Mucosa of rectum (tissue), 2 donors: ENCODE results near the gene TMBIM4.

Source experiments
- H3K27ac ChIP-seq, 2 donors: one replicate each; pipeline ENCODE4 v1.7.0; 2013; ENCODE audit warnings: inconsistent platforms in 2 of 2, low read depth in 2 of 2, low read length in 2 of 2
- H3K27me3 ChIP-seq, 2 donors: one replicate each; pipeline ENCODE4 v1.7.0; 2013; ENCODE audit warnings: low read length in 2 of 2; ENCODE audit not compliant: control insufficient read depth in 2 of 2, insufficient read depth in 2 of 2
- H3K36me3 ChIP-seq, 2 donors: one replicate each; pipeline ENCODE4 v1.7.0; 2013; ENCODE audit warnings: low read length in 2 of 2; ENCODE audit not compliant: control insufficient read depth in 2 of 2, insufficient read depth in 2 of 2
- H3K4me1 ChIP-seq, 2 donors: one replicate each; pipeline ENCODE4 v1.7.0; 2013; ENCODE audit warnings: low read length in 2 of 2, mild to moderate bottlenecking in 1 of 2; ENCODE audit not compliant: control insufficient read depth in 2 of 2, insufficient read depth in 2 of 2
- H3K4me3 ChIP-seq, 2 donors: one replicate each; pipeline ENCODE4 v1.7.0; 2013; ENCODE audit warnings: low read length in 2 of 2
- H3K9ac ChIP-seq, 2 donors: one replicate each; pipeline ENCODE4 v1.7.0; 2013; ENCODE audit warnings: low read length in 2 of 2, low read depth in 1 of 2, mild to moderate bottlenecking in 1 of 2
- H3K9me3 ChIP-seq, 2 donors: one replicate each; pipeline ENCODE4 v1.7.0; 2013; ENCODE audit warnings: low read length in 2 of 2; ENCODE audit not compliant: control insufficient read depth in 2 of 2
- donor health status: healthy.
- donor health status: Normal muscosa, but diverticular disease.

The TMBIM4 gene

DNA sequence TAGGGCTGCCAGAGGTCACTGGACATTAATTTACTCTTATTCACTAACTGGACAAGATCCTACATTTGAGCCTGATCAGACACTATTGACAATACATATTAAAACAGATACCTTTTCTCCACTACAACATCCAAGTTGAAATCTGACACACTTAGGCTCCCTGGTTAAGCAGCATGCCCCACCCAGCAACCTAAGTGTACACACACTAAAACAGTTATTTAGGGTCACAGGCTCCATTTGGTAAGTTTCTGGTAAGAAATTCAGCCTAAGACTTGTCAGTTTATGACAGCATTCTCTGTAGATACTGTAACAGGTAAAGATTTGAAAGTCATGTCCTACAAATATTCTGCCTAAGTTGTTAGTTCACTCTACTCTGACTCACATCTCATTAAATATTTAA lies 27.0 kb downstream of the TMBIM4 start:
- H3K4me1 ChIP-seq = peaks cover 0 to 3% of the 10 kb centered on the region in 2 donors
- H3K27me3 ChIP-seq = no peaks in the 10 kb centered on the region
- peaks cover 43 to 52% of the 10 kb centered on the region in 2 donors for H3K36me3 ChIP-seq
- peaks cover 5 to 10% of the 10 kb centered on the region in 2 donors for H3K9me3 ChIP-seq
- H3K9ac ChIP-seq = no peak overlapping the region
- no peak overlapping the region for H3K4me3 ChIP-seq
- H3K27ac ChIP-seq = no peak overlapping the region

DNA sequence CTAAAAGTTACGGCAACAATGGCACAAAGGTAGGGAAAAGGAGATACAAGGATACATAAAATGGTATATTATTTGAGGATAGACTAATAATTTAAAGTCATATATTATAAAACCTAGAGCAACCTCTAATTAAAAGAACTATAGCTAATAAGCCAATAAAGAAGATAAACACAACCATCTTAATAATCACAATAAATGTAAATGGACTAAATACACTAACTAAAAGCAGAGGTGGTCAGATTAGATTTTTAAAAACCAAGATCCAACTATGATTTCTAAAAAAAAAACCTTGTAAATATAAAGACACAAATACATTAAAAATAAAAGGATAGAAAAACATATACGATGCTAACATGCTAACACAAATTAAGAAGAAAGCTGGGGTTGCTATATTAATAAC lies 28.5 kb downstream of the TMBIM4 start:
- no peaks in the 10 kb centered on the region for H3K27me3 ChIP-seq
- peaks cover 45 to 59% of the 10 kb centered on the region in 2 donors for H3K36me3 ChIP-seq
- peaks cover 5 to 10% of the 10 kb centered on the region in 2 donors for H3K9me3 ChIP-seq
- peaks cover 0 to 3% of the 10 kb centered on the region in 2 donors for H3K4me1 ChIP-seq
- H3K9ac ChIP-seq = no peak overlapping the region
- no peak overlapping the region for H3K27ac ChIP-seq
- H3K4me3 ChIP-seq = no peak overlapping the region

GRCh38 chr12:66140731-66141130 lies 29.1 kb downstream of the TMBIM4 start:
- Histone ChIP-seq H3K36me3 (peaks cover 48 to 61% of the 10 kb centered on the region in 2 donors), H3K9ac (no peak overlapping the region), H3K27me3 (no peaks in the 10 kb centered on the region), H3K4me1 (peaks cover 0 to 3% of the 10 kb centered on the region in 2 donors), H3K9me3 (peaks cover 5 to 10% of the 10 kb centered on the region in 2 donors), H3K27ac (no peak overlapping the region), H3K4me3 (no peak overlapping the region)

DNA sequence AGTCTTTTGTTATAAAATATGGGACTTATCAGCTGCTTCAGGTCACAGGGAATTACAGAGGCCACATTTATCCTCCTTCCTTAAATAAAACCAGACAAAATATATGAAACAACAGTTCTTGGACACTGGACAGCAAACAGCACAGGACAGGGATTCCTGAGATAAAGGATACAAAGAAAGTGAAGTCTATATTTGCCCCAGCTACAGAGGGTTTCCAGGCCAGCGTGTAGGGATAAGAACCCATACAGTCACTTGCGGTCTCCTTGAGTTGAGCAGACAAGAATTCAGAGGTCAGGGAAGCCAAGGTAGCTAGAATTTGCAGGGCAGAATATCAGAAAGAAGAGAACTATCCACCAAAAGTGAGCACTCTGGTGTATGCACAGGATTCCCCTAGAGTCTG lies 30.5 kb downstream of the TMBIM4 start:
- Histone ChIP-seq H3K9ac (no peak overlapping the region), H3K9me3 (peaks cover 5 to 10% of the 10 kb centered on the region in 2 donors), H3K27me3 (no peaks in the 10 kb centered on the region), H3K27ac (no peak overlapping the region), H3K4me1 (no peaks in the 10 kb centered on the region), H3K4me3 (no peak overlapping the region), H3K36me3 (peaks cover 48 to 59% of the 10 kb centered on the region in 2 donors)

DNA sequence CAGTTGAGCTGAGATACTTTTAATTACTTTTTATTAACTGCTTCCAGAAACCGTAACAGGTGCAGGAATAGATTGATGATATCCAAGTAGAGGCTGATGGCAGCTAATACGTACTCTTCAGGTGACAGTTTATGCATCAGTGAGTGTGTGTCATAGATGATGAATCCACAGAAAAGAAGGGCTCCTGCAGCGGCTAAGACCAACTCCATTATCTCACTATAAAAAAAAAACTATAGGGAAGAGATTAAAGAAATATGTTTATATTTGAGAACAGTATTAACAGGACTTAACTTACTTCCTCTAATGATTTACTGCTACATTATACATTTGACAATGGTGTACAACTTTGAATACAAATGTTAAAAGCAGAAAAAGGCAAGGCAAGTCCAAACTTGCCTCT lies 31.9 kb downstream of the TMBIM4 start:
- no peak overlapping the region for H3K4me3 ChIP-seq
- no peak overlapping the region for H3K9ac ChIP-seq
- no peaks in the 10 kb centered on the region for H3K27me3 ChIP-seq
- H3K9me3 ChIP-seq = peaks cover 5 to 10% of the 10 kb centered on the region in 2 donors
- no peaks in the 10 kb centered on the region for H3K4me1 ChIP-seq
- H3K36me3 ChIP-seq = peaks cover 44 to 46% of the 10 kb centered on the region in 2 donors
- no peak overlapping the region for H3K27ac ChIP-seq

GRCh38 chr12:66132408-66132807 lies 37.4 kb downstream of the TMBIM4 start:
- Histone ChIP-seq H3K27ac (no peak overlapping the region), H3K27me3 (no peaks in the 10 kb centered on the region), H3K36me3 (peaks cover 11 to 23% of the 10 kb centered on the region in 2 donors), H3K4me1 (peaks cover 3 to 11% of the 10 kb centered on the region in 2 donors), H3K4me3 (no peak overlapping the region), H3K9ac (no peak overlapping the region), H3K9me3 (no peaks in the 10 kb centered on the region)

- Histone ChIP-seq H3K27ac (peak overlapping the region; percentile 85 to 87), H3K9me3 (no peaks in the 10 kb centered on the region), H3K27me3 (no peaks in the 10 kb centered on the region), H3K4me3 (peak overlapping the region; percentile 96 to 99), H3K4me1 (peaks cover 3 to 11% of the 10 kb centered on the region in 2 donors), H3K9ac (peak overlapping the region; percentile 82 to 89), H3K36me3 (peaks cover 13 to 19% of the 10 kb centered on the region in 2 donors)
Measured at GRCh38 chr12:66131067-66131688, 38.6 kb downstream of the TMBIM4 start.

GRCh38 chr12:66130267-66131066 lies 39.3 kb downstream of the TMBIM4 start, which contains the start of gene LLPH:
Gene LLPH, minus strand, starts transcription at chr12:66130750. Its CDS starts 1,644 bp downstream, at chr12:66129106.
- Histone ChIP-seq H3K27me3 (no peaks in the 10 kb centered on the region), H3K9me3 (no peaks in the 10 kb centered on the region), H3K4me1 (peaks cover 3 to 11% of the 10 kb centered on the region in 2 donors), H3K36me3 (peaks cover 10 to 17% of the 10 kb centered on the region in 2 donors), H3K9ac (peak within 1 kb of the TSS; percentile 82 to 89), H3K4me3 (peak within 1 kb of the TSS; percentile 96 to 99), H3K27ac (peak within 1 kb of the TSS; percentile 85 to 87)

- H3K4me1 ChIP-seq = peaks cover 3 to 11% of the 10 kb centered on the region in 2 donors
- no peaks in the 10 kb centered on the region for H3K9me3 ChIP-seq
- H3K27me3 ChIP-seq = no peaks in the 10 kb centered on the region
- H3K27ac ChIP-seq = no peak overlapping the region
- H3K4me3 ChIP-seq = peak overlapping the region; percentile 96 to 99
- peak overlapping the region; percentile 82 to 89 for H3K9ac ChIP-seq
- peaks cover 15 to 22% of the 10 kb centered on the region in 2 donors for H3K36me3 ChIP-seq
Measured at GRCh38 chr12:66129934-66130266, 39.9 kb downstream of the TMBIM4 start.

DNA sequence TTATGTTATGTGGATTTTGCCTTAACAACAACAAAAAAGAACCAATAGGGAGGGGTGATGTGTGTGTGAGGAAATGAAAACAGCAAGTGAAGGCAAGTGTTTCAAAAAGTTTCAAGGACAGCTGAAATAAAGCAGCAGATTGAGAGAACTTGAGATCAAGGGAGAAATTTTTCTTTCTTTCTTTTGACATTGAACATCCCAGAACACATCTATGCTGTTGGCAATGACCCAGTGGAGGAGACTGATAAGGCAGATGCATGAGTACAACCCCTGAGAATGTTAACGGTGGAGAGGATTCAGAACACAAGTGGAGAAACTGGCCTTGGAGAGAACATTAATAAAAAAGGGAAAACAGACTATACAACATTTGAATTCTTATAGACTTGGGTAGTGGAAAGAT lies 42.1 kb downstream of the TMBIM4 start:
- H3K27ac ChIP-seq = no peak overlapping the region
- H3K27me3 ChIP-seq = no peaks in the 10 kb centered on the region
- H3K4me1 ChIP-seq = peaks cover 3 to 11% of the 10 kb centered on the region in 2 donors
- H3K4me3 ChIP-seq = no peak overlapping the region
- H3K9ac ChIP-seq = no peak overlapping the region
- H3K9me3 ChIP-seq = no peaks in the 10 kb centered on the region
- peaks cover 23 to 37% of the 10 kb centered on the region in 2 donors for H3K36me3 ChIP-seq
